HepG2 (cell line): ENCODE data around the gene DPY19L1. TPM values are rescaled to one million over a fixed set of nuclear protein-coding genes. Genes with fewer than 3 reads are reported as not detected.
A peak's percentile ranks its signal among the peaks of the same experiment; 100 is the strongest.

Source experiments
- JARID2 ChIP-seq: sonication (generic); formaldehyde crosslinking; IDR thresholded peaks from 2 replicates; pipeline ENCODE4 v1.8.1; 2023; ENCODE audit warnings: missing genetic modification reagents, inconsistent platforms; ENCODE audit not compliant: insufficient replicate concordance
- MAFF ChIP-seq: IDR thresholded peaks from 2 replicates; pipeline ENCODE4 v1.6.1; 2011; ENCODE audit warnings: low read depth, low read length, improper control_type of control experiment
- PCBP1 ChIP-seq: fragments of 200-400 bp; formaldehyde crosslinking; IDR thresholded peaks from 2 replicates; pipeline ENCODE4 v1.6.1; 2017; ENCODE audit warnings: mild to moderate bottlenecking, low read depth, low read length, borderline replicate concordance
- RBM39 ChIP-seq: fragments of 200-400 bp; formaldehyde crosslinking; IDR thresholded peaks from one replicate; pipeline ENCODE4 v1.6.1; 2018; ENCODE audit warnings: antibody characterized with exemption, mild to moderate bottlenecking, low read depth, low read length; ENCODE audit not compliant: poor library complexity, severe bottlenecking
- TBX2 ChIP-seq: sonication (generic); formaldehyde crosslinking; IDR thresholded peaks from 2 replicates; pipeline ENCODE4 v1.5.0; 2020; ENCODE audit warnings: missing genetic modification reagents, mild to moderate bottlenecking, borderline replicate concordance
- TP53 ChIP-seq: sonication (generic); formaldehyde crosslinking; conservative IDR thresholded peaks from 2 replicates; pipeline ENCODE4 v1.4.0; 2020; ENCODE audit warnings: missing genetic modification reagents
- U2AF2 ChIP-seq: fragments of 200-400 bp; formaldehyde crosslinking; IDR thresholded peaks from 2 replicates; pipeline ENCODE4 v1.6.1; 2017; ENCODE audit warnings: low read depth, mild to moderate bottlenecking, low read length
- ZMYM4 ChIP-seq: sonication (generic); formaldehyde crosslinking; IDR thresholded peaks from 2 replicates; pipeline ENCODE4 v1.8.1; 2023; ENCODE audit warnings: mild to moderate bottlenecking, missing genetic modification reagents
- ZNF343 ChIP-seq: sonication (generic); formaldehyde crosslinking; IDR thresholded peaks from 2 replicates; pipeline ENCODE4 v1.4.0; 2020; ENCODE audit warnings: mild to moderate bottlenecking, missing genetic modification reagents
- ZNF543 ChIP-seq: sonication (generic); formaldehyde crosslinking; IDR thresholded peaks from 2 replicates; pipeline ENCODE4 v1.4.0; 2020; ENCODE audit warnings: mild to moderate bottlenecking, missing genetic modification reagents
- ZNF782 ChIP-seq: sonication (generic); formaldehyde crosslinking; IDR thresholded peaks from 2 replicates; pipeline ENCODE4 v1.4.0; 2020; ENCODE audit warnings: missing genetic modification reagents, mild to moderate bottlenecking, borderline replicate concordance
- polyA plus RNA-seq, 8 experiments: library from polyadenylated mRNA; depleted of rRNA in 3 of 8; stranded (reverse) in 7 of 8; unstranded in 1 of 8; fragments of >200 nt; fragmentation: Illumina TruSeq in 4 of 8; extraction: Trizol in 4 of 8; gene quantifications; 2 replicates each; pipeline versions ENCODE4 v1.2.1 to v1.2.3, GENCODE V29; 2011 to 2016; ENCODE audit warnings: low read depth in 4 of 8, missing spikeins in 1 of 8, mixed read lengths in 1 of 8; ENCODE audit not compliant: insufficient read depth in 1 of 8
- total RNA-seq, 5 experiments: library from RNA; depleted of rRNA; stranded (reverse); fragments of >200 nt; fragmentation: Illumina TruSeq; extraction: Trizol; gene quantifications; 2 replicates each; pipeline ENCODE4 v1.2.3, GENCODE V29; 2016; ENCODE audit warnings: low read depth in 1 of 5
- TF ChIP-seq, protein P1 (sequence below): sonication (generic); formaldehyde crosslinking; IDR thresholded peaks from 2 replicates; pipeline ENCODE4 v1.5.1; 2020; ENCODE audit warnings: mild to moderate bottlenecking, moderate library complexity, missing genetic modification reagents
- TF ChIP-seq, protein P2 (sequence below): sonication (generic); formaldehyde crosslinking; IDR thresholded peaks from 2 replicates; pipeline ENCODE4 v1.8.0; 2023; ENCODE audit warnings: mild to moderate bottlenecking, missing genetic modification reagents
- TF ChIP-seq, protein P3 (sequence below): sonication (generic); formaldehyde crosslinking; IDR thresholded peaks from 2 replicates; pipeline ENCODE4 v1.8.0; 2022; ENCODE audit warnings: missing genetic modification reagents, mild to moderate bottlenecking, inconsistent platforms, borderline replicate concordance
- TF ChIP-seq, protein P4 (sequence below): sonication (generic); formaldehyde crosslinking; IDR thresholded peaks from 2 replicates; pipeline ENCODE4 v1.4.0; 2020; ENCODE audit warnings: missing genetic modification reagents, borderline replicate concordance

The DPY19L1 gene
- total and polyA plus RNA-seq, 2 of the 13 experiments (the other 11 are each of a cell fraction or from before 2014, with no cell fraction given), result 18.9 to 32.6 TPM

DNA sequence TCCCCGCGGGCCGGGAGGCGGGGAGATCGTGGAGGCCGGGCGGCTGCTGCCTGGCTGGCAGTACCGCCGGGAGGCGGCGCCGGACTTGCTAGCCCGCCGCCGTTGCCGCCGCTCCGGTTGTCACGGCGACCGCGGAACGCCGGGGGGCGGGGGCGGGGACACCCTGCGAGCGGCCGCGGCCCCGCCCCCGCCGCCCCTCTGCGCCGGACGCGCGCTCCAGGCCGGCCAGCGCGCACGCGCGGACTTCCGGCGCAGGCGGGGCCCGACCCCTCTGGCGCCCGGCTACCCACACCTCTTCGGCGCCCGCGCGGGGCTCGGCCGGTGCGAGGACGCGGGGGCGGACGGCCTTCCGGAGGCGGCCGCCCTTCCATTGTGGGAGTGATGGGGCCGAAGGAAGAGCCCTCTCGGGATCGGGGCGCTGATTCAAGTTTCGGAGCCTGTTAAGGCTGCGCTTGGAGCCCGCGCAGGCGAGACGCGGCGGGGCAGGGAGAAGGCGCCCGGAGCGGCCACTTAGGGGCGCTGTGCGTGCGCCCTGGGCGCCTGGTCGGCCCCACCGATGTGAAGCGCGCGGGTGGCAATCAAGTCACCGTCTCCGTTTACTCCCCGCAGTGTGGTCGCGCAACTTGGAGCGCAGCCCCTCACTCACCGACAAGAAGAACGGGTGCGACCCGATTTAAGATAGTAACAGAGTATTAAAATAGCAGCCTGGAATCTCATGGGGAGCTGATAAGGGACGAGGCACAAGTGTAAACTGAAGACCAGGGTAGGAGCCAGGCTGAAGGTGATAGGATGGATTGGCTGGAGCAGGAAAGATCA, 449 bp upstream of the DPY19L1 start (continued):
- TF ChIP-seq, protein P1, sequence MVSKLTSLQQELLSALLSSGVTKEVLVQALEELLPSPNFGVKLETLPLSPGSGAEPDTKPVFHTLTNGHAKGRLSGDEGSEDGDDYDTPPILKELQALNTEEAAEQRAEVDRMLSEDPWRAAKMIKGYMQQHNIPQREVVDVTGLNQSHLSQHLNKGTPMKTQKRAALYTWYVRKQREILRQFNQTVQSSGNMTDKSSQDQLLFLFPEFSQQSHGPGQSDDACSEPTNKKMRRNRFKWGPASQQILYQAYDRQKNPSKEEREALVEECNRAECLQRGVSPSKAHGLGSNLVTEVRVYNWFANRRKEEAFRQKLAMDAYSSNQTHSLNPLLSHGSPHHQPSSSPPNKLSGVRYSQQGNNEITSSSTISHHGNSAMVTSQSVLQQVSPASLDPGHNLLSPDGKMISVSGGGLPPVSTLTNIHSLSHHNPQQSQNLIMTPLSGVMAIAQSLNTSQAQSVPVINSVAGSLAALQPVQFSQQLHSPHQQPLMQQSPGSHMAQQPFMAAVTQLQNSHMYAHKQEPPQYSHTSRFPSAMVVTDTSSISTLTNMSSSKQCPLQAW (CRISPR knock-in tag), result no peak; the same call in 1 of the 2 replicates
- TF ChIP-seq RBM39 (peak; percentile 51), U2AF2 (no peak), MAFF (no peak), ZMYM4 (CRISPR knock-in tag) (peak; percentile 81), TBX2 (CRISPR knock-in tag) (peak; percentile 74; the same call in 1 of the 2 replicates), PCBP1 (no peak), TP53 (no peak), JARID2 (CRISPR knock-in tag) (no peak), ZNF543 (CRISPR knock-in tag) (peak; percentile 60; the same call in 1 of the 2 replicates), ZNF782 (no peak), ZNF343 (CRISPR knock-in tag) (no peak)
- TF ChIP-seq, protein P2, sequence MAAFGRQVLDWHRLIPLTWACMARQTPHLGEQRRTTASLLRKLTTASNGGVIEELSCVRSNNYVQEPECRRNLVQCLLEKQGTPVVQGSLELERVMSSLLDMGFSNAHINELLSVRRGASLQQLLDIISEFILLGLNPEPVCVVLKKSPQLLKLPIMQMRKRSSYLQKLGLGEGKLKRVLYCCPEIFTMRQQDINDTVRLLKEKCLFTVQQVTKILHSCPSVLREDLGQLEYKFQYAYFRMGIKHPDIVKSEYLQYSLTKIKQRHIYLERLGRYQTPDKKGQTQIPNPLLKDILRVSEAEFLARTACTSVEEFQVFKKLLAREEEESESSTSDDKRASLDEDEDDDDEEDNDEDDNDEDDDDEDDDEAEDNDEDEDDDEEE (CRISPR knock-in tag), result no peak
- TF ChIP-seq, protein P3, sequence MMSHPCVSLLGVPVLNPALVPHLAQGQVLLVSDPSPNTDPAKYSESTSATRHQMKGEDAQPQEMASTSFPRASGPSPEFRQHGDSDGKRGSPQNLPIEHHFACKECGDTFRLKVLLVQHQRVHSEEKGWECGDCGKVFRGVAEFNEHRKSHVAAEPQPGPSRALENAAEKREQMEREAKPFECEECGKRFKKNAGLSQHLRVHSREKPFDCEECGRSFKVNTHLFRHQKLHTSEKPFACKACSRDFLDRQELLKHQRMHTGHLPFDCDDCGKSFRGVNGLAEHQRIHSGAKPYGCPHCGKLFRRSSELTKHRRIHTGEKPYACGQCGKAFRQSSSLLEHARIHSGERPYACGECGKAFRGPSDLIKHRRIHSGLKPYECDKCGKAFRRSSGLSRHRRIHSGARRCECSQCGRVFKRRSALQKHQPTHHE (CRISPR knock-in tag), result no peak
- TF ChIP-seq, protein P4, sequence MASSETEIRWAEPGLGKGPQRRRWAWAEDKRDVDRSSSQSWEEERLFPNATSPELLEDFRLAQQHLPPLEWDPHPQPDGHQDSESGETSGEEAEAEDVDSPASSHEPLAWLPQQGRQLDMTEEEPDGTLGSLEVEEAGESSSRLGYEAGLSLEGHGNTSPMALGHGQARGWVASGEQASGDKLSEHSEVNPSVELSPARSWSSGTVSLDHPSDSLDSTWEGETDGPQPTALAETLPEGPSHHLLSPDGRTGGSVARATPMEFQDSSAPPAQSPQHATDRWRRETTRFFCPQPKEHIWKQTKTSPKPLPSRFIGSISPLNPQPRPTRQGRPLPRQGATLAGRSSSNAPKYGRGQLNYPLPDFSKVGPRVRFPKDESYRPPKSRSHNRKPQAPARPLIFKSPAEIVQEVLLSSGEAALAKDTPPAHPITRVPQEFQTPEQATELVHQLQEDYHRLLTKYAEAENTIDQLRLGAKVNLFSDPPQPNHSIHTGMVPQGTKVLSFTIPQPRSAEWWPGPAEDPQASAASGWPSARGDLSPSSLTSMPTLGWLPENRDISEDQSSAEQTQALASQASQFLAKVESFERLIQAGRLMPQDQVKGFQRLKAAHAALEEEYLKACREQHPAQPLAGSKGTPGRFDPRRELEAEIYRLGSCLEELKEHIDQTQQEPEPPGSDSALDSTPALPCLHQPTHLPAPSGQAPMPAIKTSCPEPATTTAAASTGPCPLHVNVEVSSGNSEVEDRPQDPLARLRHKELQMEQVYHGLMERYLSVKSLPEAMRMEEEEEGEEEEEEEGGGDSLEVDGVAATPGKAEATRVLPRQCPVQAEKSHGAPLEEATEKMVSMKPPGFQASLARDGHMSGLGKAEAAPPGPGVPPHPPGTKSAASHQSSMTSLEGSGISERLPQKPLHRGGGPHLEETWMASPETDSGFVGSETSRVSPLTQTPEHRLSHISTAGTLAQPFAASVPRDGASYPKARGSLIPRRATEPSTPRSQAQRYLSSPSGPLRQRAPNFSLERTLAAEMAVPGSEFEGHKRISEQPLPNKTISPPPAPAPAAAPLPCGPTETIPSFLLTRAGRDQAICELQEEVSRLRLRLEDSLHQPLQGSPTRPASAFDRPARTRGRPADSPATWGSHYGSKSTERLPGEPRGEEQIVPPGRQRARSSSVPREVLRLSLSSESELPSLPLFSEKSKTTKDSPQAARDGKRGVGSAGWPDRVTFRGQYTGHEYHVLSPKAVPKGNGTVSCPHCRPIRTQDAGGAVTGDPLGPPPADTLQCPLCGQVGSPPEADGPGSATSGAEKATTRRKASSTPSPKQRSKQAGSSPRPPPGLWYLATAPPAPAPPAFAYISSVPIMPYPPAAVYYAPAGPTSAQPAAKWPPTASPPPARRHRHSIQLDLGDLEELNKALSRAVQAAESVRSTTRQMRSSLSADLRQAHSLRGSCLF (CRISPR knock-in tag), result 0 out of 2 replicates have a peak, but pooled peaks have one; percentile 52
